Measurements from ENCODE around the gene KAZALD1. TPM values are rescaled to one million over a fixed set of nuclear protein-coding genes. Genes with fewer than 3 reads are reported as not detected.
"Not testable (repeated sequence)": the region's sequence is repeated elsewhere in the genome, so short reads cannot be mapped to it uniquely, and the experiment has no call there.

Gene KAZALD1
- total RNA-seq, 1 donor from 2014 or later = 11.8 TPM

DNA sequence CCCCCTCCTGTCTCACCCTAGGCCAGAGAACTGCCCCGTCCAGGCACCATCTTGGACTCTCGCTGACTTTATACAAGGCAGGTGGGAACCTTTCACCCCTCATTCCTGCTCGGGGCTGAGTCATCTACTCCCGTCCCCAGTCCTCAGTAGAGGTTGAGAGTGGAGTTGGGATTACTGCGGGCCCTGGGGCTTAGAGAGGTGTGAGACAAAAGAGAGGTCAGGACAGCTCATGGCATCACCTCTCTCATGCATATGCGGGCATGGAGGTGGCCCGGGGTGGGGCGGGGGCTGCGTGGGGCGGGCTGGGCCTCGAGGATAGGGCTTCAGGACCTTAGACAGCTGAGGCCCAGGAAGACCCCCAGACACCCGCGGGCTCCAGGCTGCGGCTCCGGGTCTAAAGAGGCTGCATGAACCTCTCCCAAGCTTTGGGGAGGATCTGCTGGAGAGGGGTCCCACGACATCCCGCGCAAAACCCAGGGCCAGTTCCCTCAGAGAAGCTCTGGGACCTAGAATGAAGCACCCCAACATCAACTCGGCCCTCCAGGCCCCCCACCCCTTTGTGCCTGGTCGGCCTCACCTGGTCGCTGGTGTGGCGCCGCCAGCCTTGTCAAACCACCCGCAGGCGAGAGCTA lies 31.2 kb upstream of the KAZALD1 start:
- no peak for DNase-seq (ENCODE audit: low spot score)

- peak; percentile 93 for DNase-seq (ENCODE audit: low spot score)
These were observed 30.5 kb upstream of the KAZALD1 start, which contains the start of the genes PDZD7 and SFXN3 for GRCh38 chr10:101031128-101031795. TSS of gene PDZD7 (minus strand) at chr10:101031129. CDS start at chr10:101030219, 910 bp downstream. TSS of gene SFXN3 (plus strand) at chr10:101031234. CDS start at chr10:101034695, 3,461 bp downstream.

DNA sequence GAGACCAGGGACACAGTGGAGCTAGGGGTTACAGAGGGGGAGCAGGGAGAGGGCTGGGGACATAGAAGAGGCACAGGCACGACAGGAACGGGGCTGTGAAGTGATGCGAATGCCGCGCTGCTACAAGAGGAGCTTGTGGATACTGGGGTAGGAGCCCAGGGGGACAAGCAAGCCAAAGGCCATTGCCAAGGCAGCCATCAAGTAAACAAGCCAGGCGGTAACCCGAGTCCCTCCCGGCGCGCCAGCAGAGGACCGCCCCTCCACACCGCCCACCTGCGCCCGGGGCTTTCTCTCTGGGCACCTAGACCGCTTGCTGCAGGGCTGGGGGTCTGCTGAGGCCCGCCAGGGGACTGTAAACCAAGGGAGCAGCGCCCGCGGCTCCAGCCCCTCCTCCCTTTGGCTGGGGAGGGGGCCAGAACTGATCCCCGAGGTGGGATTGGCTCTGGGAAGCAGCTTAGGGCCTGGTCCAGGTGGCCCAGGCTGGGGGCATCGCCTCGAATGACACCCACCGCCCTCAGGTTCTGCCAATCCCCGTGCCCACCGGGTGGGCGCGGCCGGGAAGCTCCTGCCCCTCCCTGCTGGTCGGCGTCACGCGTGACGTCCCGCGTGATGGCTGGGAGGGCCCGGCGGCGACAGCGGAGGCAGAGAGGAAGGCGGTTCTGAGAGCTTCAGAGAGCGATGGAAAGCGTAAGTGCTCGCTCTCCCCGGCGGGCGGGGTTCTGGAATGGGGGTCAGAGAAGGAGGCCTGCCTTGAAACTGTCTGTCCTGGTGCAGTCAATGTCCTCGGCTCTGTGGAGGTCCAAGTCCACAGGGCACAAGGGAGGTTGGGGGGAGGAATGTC lies 29.8 kb upstream of the KAZALD1 start:
- DNase-seq (ENCODE audit: low spot score) = peak; percentile 86

DNA sequence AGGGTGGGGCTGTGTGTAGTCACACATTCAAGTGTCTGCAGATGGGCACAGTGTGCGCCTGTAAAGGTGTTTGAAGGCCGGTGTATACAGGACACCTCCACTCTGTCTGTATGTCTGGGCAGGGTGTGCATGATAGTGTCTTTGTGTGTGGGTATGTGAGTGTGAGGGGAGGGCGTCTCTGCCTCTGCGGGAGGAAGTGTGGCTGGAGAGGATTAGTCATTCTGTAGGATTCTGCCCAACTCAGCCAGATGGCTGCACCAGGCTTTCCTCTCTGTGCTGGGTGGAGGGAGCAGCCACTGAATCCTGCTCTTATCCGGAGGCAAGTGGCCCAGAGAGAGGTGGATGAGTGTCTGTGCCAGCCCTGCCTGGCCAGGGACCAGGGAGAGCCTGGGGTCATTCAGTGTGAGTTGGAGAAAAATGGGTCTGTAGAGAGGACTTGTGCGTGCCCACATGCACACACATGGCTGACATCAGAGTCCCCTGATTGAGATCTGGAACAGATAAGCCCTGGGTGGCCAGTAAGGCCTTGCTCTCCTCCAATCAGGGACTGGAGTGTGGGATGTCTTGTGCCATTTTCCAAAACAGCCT lies 29.1 kb upstream of the KAZALD1 start:
- peak; percentile 91 for DNase-seq (ENCODE audit: low spot score)

DNA sequence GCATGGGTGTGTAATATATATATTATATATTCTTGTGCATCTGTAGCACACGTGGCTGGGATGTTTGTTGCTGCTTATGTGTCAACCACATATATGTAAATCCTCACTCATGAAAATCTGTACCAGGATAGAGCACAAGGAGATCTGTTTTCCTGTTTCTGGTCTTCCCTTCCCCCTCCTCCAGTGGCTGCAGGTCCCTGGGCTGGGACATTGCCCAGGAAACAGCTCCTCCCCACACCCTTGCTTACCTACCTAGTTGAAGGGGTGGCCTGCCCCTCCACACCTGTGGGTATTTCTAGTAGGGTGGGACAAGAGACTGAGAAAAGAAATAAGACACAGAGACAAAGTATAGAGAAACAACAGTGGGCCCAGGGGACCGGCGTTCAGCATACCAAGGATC lies 28.5 kb upstream of the KAZALD1 start:
- no peak for DNase-seq (ENCODE audit: low spot score)

DNA sequence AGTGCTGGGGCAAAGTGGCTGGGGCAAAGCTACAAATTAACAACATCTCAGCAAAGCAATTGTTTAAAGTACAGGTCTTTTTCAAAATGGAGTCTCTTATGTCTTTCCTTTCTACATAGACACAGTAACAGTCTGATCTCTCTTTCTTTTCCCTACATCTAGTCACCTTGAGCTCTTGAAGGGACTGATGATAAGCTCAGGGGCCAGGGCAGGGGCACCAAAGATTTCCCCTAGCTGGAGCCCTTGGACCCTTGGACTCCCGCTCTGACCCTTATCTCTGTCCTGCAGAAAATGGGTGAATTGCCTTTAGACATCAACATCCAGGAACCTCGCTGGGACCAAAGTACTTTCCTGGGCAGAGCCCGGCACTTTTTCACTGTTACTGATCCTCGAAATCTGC lies 27.4 kb upstream of the KAZALD1 start:
- DNase-seq (ENCODE audit: low spot score) = not testable (repeated sequence)

DNA sequence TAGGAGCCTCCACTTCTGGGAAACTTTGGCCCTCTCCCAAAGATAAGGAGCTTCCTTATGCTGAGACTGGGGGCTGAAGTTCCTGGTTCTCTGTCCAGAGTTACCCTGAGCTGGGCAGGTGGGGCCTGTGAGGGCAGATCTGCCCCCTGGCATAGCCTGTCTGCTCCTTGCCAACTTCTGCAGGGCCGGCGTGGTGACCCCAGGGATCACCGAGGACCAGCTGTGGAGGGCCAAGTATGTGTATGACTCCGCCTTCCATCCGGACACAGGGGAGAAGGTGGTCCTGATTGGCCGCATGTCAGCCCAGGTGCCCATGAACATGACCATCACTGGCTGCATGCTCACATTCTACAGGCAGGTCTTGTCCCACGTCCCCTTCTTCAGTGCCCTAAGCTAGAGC lies 26.5 kb upstream of the KAZALD1 start:
- no peak for DNase-seq (ENCODE audit: low spot score)

DNA sequence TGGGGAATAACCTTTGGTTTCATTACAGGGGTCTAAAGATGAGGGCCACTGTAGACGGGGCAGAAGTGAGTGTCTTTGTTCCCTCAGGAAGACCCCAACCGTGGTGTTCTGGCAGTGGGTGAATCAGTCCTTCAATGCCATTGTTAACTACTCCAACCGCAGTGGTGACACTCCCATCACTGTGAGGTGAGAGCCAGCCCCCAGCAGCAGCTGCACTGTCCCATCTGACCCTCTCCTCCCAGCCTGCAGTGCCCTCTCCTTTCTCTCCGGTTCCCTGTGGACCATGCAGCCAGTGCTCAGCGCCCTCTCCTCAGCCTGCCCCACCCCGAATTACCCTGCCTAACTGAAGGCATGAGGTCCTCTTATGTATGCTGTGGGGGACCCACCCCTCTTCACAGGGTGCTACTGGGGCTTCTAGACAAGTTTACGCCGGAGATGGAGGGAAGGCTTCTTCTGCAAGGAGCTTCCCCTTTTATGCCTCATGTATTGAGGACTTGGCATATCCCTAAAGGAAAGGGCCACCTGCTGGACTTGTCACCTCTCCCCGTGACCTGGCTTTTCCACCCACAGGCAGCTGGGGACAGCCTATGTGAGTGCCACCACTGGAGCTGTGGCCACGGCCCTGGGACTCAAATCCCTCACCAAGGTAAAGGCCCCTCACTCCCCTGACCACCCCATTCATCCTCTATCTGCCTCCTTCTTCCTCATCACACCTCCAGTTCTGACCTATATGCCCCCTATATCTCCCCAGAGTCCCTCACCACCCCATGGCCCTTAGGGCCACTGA lies 25.7 kb upstream of the KAZALD1 start:
- DNase-seq (ENCODE audit: low spot score) = no peak

DNA sequence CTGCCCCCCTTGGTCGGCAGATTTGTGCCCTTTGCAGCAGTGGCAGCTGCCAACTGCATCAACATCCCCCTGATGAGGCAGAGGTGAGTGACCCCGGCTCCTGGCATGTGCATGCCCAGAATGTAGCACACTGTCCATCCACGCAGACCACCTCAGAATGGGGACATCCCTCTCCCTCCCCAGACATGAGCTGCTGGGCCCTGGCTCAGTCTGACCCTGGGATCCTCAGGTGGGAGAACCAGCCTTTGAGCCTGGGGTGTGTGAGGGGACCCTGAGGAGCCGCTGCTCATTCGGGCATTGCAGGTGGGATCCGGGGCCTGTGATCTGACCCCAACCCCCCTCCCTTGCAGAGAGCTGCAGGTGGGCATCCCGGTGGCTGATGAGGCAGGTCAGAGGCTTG lies 25.1 kb upstream of the KAZALD1 start:
- no peak for DNase-seq (ENCODE audit: low spot score)

GRCh38 chr10:101038484-101038883 lies 23.3 kb upstream of the KAZALD1 start:
- DNase-seq (ENCODE audit: low spot score) = no peak

GRCh38 chr10:101040061-101040460 lies 21.7 kb upstream of the KAZALD1 start:
- DNase-seq (ENCODE audit: low spot score) = no peak

DNA sequence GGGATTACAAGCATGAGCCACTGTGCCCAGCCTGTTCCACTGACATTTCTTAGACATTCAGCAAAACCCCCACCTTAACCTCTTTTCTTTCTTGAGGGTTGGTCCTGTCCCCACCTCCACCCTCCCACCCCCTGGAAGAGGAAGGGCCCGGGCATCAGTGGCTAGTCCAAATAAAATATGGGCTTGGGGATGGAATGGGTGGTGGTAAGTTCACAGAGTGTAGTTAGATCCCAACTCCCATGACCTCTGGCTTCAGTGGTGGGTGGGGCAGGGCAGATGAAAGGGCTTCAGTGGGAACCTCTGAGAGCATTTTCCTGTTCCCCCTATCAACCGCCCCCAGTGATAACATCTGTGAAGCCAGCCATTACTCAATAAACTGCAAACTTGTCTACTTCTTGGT lies 20.9 kb upstream of the KAZALD1 start:
- no peak for DNase-seq (ENCODE audit: low spot score)

- peak; percentile 91 for DNase-seq (ENCODE audit: low spot score)
These were observed 20.5 kb upstream of the KAZALD1 start for GRCh38 chr10:101041252-101041761.

GRCh38 chr10:101042118-101042517 lies 19.7 kb upstream of the KAZALD1 start:
- DNase-seq (ENCODE audit: low spot score) = peak; percentile 54

DNA sequence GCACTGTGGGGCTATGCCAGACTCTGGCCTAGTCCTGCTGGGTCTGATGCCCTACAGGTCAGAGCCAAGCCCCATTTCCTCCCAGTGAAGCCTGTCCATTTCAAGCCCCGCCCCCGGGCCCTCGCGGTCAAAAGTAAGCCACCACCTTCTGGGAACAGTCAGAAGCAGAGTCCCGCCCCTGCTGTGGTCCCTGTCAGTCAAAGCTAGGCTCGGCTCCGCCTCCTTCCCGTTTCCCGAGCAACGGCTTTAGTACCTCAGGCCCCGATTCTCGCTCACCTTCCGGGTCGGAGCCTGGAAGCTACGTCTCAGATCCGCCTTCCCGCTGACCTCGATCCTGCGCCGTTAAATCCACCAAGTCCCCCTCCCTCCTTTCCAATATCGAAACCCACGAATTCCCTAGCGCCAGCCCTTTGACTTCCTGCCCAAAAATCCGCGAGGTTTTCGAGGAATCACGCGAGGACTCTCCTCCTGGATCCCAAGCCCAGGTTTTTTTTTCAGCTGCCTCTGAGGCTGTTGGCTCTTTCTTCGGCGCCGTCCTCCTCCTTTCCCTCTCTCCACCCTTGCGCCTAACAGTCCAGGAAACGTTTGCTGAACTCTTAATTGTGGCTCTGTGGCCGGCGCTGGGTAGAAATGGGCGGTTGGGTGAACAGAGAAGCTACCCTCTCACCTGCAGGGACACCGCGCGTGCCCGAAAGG lies 19.0 kb upstream of the KAZALD1 start:
- peak; percentile 98 for DNase-seq (ENCODE audit: low spot score)

- no peak for DNase-seq (ENCODE audit: low spot score)
These were observed 18.5 kb upstream of the KAZALD1 start for GRCh38 chr10:101043363-101043707.

DNA sequence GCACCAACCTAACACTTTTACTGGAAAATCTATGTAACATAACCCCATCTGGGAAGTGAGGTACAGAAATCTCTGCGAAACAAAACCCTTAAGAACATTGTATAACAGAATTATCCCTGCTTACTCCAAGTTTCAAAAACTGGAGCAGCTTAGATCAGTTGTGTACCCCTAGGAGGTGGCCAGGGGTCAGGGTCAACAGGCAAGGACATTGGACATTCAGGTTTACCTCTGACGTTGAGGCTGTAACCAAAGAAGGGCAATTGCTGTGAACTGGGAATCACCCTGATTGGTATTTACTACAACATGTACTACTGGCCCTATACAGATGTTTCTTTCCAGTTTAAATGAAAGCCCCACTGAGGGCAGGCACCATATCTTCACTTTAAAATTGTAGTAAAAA lies 17.7 kb upstream of the KAZALD1 start:
- no peak for DNase-seq (ENCODE audit: low spot score)

- DNase-seq (ENCODE audit: low spot score) = no peak
These were observed 15.2 kb upstream of the KAZALD1 start for GRCh38 chr10:101046332-101047238.

- no peak for DNase-seq (ENCODE audit: low spot score)
These were observed 14.5 kb upstream of the KAZALD1 start for GRCh38 chr10:101047268-101047667.
